Stimulated activated CD4-positive, alpha-beta T cell treated with anti-CD3 and anti-CD28 coated beads, Interleukin-12 subunit alpha, Interleukin-12 subunit beta, amount 100 ng/mL, for 48 hours (primary cell): ENCODE results near the gene ELAVL1.
A peak's percentile ranks its signal among the peaks of the same experiment; 100 is the strongest.

Experiments used
- DNase-seq, 3 donors: peaks; one replicate each; pipeline ENCODE4 v3.0.0-alpha.2; 2020; ENCODE audit warnings: low read depth in 2 of 3, low spot score in 1 of 3

The ELAVL1 gene

GRCh38 chr19:8021374-8021773 lies 15.9 kb upstream of the ELAVL1 start:
- DNase-seq: no peak

- no peak for DNase-seq
Observed at GRCh38 chr19:8020681-8021080, 15.2 kb upstream of the ELAVL1 start.

- no peak for DNase-seq
Observed at GRCh38 chr19:8017808-8018207, 12.4 kb upstream of the ELAVL1 start.

- DNase-seq: peak in 1 of 3 donors; percentile 20
Observed at GRCh38 chr19:8004723-8005513, 523 bp downstream of the ELAVL1 start.

GRCh38 chr19:8004001-8004400 lies 1.4 kb downstream of the ELAVL1 start:
- no peak for DNase-seq

- DNase-seq: peak; percentile 67 to 79 (median 73)
Observed at GRCh38 chr19:8001995-8002849, 3.2 kb downstream of the ELAVL1 start.

- DNase-seq: no peak
Observed at GRCh38 chr19:8001651-8001994, 3.8 kb downstream of the ELAVL1 start.

- no peak for DNase-seq
Observed at GRCh38 chr19:8000298-8001038, 5.0 kb downstream of the ELAVL1 start.

- DNase-seq: no peak
Observed at GRCh38 chr19:7999376-7999775, 6.1 kb downstream of the ELAVL1 start.

GRCh38 chr19:7997809-7998480 lies 7.5 kb downstream of the ELAVL1 start:
- DNase-seq: no peak

GRCh38 chr19:7996883-7997282 lies 8.6 kb downstream of the ELAVL1 start:
- no peak for DNase-seq

GRCh38 chr19:7995810-7996158 lies 9.7 kb downstream of the ELAVL1 start:
- no peak for DNase-seq

GRCh38 chr19:7994928-7995809 lies 10.3 kb downstream of the ELAVL1 start:
- no peak for DNase-seq

- DNase-seq: no peak
Observed at GRCh38 chr19:7994114-7994513, 11.3 kb downstream of the ELAVL1 start.

GRCh38 chr19:7993560-7993959 lies 11.9 kb downstream of the ELAVL1 start:
- no peak for DNase-seq

GRCh38 chr19:7992575-7992974 lies 12.9 kb downstream of the ELAVL1 start:
- no peak for DNase-seq

- DNase-seq: no peak
Observed at GRCh38 chr19:7989071-7989575, 16.3 kb downstream of the ELAVL1 start.

GRCh38 chr19:7988307-7988706 lies 17.1 kb downstream of the ELAVL1 start:
- no peak for DNase-seq

GRCh38 chr19:7987114-7987768 lies 18.2 kb downstream of the ELAVL1 start:
- no peak for DNase-seq
